Gastroesophageal sphincter (tissue), 3 donors: ENCODE data around the gene FH.

Experiments
- EP300 ChIP-seq: sonication (generic); formaldehyde crosslinking; IDR thresholded peaks from one replicate; pipeline ENCODE4 v1.6.1; 2017; ENCODE audit warnings: antibody characterized with exemption, mild to moderate bottlenecking
- POLR2A ChIP-seq, 2 donors: fragments of 450-650 bp; IDR thresholded peaks; one replicate each; pipeline ENCODE4 v1.6.1; 2017; ENCODE audit warnings: antibody characterized with exemption in 2 of 2, mild to moderate bottlenecking in 2 of 2, moderate library complexity in 1 of 2
- POLR2AphosphoS5 ChIP-seq: sonication (generic); formaldehyde crosslinking; IDR thresholded peaks from one replicate; pipeline ENCODE4 v1.6.1; 2017; ENCODE audit warnings: antibody characterized with exemption
- TF ChIP-seq, protein P1 (sequence below), 4 experiments: fragments of 200-600 bp in 2 of 4; fragments of 450-650 bp in 2 of 4; sonication (generic) in 1 of 4; IDR thresholded peaks; one replicate each; pipeline ENCODE4 v1.5.1; 2017 to 2019; ENCODE audit warnings: antibody characterized with exemption in 4 of 4, mild to moderate bottlenecking in 2 of 4, moderate library complexity in 2 of 4

DNA sequence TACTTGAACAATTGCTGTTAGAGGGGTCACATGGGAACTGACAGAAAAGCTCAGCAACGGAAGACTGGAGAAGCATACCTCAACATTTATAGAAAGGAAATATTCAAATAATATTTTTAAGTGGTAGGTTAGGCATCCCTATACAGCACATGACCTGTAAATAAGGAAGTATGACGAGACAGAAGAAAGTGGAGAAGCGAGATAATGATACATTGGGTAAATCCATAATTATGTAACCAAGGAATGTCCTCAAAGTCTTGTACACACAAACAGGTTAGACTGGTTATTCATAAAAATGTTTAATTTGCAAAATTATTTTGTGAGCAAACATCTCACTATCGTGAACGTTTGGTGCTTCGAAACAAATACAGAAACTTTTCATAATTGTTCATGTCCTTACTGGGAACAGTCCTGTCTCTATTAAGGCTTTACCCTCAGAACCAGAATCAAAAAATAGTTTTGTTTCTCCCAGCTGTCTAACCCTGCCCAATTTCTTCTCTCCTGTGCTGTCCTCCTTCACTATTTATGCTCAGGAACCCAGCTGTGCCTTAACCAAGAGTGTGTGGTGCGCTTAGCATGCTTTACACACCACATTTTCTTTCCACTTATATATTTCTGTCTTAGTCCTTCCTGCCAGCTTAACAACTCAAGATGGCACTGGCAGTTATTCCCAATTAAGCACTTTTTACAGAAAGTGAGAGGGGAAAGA is 22.8 kb upstream of the FH start:
- TF ChIP-seq POLR2A (IDR thresholded peaks at IDR 0.05) (no peak), POLR2AphosphoS5 (no peak), EP300 (no peak)
- TF ChIP-seq, protein P1, sequence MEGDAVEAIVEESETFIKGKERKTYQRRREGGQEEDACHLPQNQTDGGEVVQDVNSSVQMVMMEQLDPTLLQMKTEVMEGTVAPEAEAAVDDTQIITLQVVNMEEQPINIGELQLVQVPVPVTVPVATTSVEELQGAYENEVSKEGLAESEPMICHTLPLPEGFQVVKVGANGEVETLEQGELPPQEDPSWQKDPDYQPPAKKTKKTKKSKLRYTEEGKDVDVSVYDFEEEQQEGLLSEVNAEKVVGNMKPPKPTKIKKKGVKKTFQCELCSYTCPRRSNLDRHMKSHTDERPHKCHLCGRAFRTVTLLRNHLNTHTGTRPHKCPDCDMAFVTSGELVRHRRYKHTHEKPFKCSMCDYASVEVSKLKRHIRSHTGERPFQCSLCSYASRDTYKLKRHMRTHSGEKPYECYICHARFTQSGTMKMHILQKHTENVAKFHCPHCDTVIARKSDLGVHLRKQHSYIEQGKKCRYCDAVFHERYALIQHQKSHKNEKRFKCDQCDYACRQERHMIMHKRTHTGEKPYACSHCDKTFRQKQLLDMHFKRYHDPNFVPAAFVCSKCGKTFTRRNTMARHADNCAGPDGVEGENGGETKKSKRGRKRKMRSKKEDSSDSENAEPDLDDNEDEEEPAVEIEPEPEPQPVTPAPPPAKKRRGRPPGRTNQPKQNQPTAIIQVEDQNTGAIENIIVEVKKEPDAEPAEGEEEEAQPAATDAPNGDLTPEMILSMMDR (IDR thresholded peaks at IDR 0.05), result no peak
